ENCODE data around the gene PLXND1. TPM values are rescaled to one million over a fixed set of nuclear protein-coding genes. Genes with fewer than 3 reads are reported as not detected.
"Not testable (repeated sequence)": the region's sequence is repeated elsewhere in the genome, so short reads cannot be mapped to it uniquely, and the experiment has no call there.

The PLXND1 gene
- total RNA-seq, 1 donor from 2014 or later: 29.5 TPM

- not testable (repeated sequence) for ATAC-seq; DNase-seq (ENCODE audit: low spot score)
Observed at GRCh38 chr3:129515108-129515820, 91.2 kb downstream of the PLXND1 start.

- ATAC-seq (no peak), DNase-seq (ENCODE audit: low spot score) (no peak)
Observed at GRCh38 chr3:129514563-129514962, 91.9 kb downstream of the PLXND1 start.

DNA sequence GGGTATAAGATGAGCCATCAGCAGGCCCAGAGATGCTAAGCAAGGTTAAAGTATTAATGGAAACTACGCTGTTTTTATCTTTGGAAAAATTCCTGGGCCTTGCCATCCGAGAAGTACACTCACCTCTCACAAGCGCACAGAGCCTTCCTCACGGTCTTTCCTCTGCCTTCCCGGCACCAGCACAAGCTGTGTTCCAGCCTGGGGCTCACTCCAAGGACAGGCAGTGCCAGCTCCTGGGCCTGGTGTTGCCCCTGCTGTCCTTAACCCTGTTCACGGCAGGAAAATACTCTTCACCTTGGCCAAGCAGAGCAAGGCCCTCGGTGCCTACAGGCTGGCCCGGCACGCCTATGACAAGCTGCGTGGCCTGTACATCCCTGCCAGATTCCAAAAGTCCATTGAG is 92.4 kb downstream of the PLXND1 start:
- no peak for ATAC-seq
- DNase-seq (ENCODE audit: low spot score): no peak

GRCh38 chr3:129513705-129514104 is 92.8 kb downstream of the PLXND1 start:
- no peak for DNase-seq (ENCODE audit: low spot score)
- no peak for ATAC-seq

DNA sequence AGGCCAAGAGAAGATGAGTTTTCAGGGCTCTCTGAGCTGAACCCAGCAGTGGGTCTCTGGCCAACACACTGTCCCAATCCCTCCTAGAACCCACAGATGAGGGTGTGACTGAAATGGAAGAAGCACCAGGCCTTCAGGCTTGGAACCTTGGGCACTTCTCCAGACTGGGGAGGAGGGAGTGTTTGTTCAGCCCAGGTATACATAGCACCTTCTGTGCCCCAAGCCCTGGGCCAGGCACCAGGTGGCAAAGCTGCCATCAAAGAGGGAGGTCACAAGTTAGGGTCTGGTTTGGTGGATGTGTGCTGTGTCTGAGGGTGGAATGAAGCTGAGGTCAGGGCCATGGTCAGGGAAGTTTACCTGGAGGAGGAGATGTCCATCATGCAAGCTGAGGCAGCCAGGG is 93.9 kb downstream of the PLXND1 start:
- DNase-seq (ENCODE audit: low spot score) (no peak), ATAC-seq (no peak)

DNA sequence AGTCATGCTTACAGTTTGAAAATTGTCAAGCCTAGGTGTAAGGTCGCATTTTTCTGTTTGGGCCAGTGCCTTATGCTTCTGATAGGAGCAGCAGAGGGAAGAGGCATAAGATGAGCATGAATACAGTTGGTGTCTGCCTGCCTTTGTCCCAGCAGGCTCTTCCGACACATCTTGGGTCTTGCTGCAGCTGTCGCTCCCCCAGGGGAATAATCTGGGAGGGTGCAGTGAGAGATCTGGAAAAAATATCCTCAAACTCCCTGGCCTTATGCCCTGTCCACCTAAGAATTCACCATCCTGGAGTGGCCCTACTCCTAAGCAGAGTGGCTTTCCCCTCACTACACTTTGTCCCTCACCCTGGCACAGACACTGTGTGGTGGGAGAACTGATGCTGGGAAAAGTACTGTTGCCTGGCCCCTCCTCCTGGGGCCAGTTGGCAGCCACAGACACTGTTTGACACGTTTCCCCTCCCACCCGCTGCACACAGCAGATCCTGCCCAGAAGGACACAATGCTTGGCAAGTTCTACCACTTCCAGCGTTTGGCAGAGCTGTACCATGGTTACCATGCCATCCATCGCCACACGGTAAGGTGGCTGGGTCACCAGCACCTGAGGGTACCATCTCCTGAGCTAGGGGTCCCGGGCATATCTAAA is 99.2 kb downstream of the PLXND1 start:
- DNase-seq (ENCODE audit: low spot score) (no peak), ATAC-seq (no peak)

- no peak for DNase-seq (ENCODE audit: low spot score)
- ATAC-seq: no peak
Observed at GRCh38 chr3:129506231-129506742, 100.2 kb downstream of the PLXND1 start.

- DNase-seq (ENCODE audit: low spot score): no peak
Observed at GRCh38 chr3:129505341-129505740, 101.1 kb downstream of the PLXND1 start.

More at GRCh38 chr3:129505341-129505740, 101.1 kb downstream of the PLXND1 start:
- no peak for ATAC-seq

Other genes with a start within 250 kb of the PLXND1 start
- 0.40 TPM for gene EFCAB12, start 178.0 kb downstream of the PLXND1 start, total RNA-seq
- 16.5 TPM for gene MBD4, start 166.7 kb downstream of the PLXND1 start, total RNA-seq
- 11.0 TPM for gene IFT122, start 166.5 kb downstream of the PLXND1 start, total RNA-seq
- gene RHO, start 78.0 kb downstream of the PLXND1 start, total RNA-seq: not detected
- gene H1-8, start 63.5 kb downstream of the PLXND1 start, total RNA-seq: not detected

Data from left lobe of liver (tissue), 2 donors.